Activated CD8-positive, alpha-beta memory T cell treated with anti-CD3 and anti-CD28 coated beads for 1 hour (primary cell): ENCODE results near the gene ZNF593.

Experiments
- DNase-seq, 2 donors: peaks; one replicate each; pipeline ENCODE4 v3.0.0-alpha.2; 2020; ENCODE audit warnings: low read depth in 1 of 2; ENCODE audit errors: extremely low read depth in 1 of 2

ZNF593 gene

GRCh38 chr1:26168410-26169197 lies 1.1 kb upstream of the ZNF593 start, which contains the start of gene C1orf232:
C1orf232 (minus strand) TSS chr1:26168963; CDS start chr1:26168499, 464 bp downstream.
- no peak for DNase-seq

- DNase-seq: no peak
Observed at GRCh38 chr1:26169198-26169554, 532 bp upstream of the ZNF593 start.

GRCh38 chr1:26170472-26170821 lies 739 bp downstream of the ZNF593 start:
- DNase-seq: no peak

- DNase-seq: no peak
Observed at GRCh38 chr1:26171084-26172072, 1.7 kb downstream of the ZNF593 start, which contains the start of gene ZNF593OS. ZNF593OS (minus strand) TSS chr1:26171832; CDS start chr1:26171661, 171 bp downstream.

- DNase-seq: no peak
Observed at GRCh38 chr1:26175346-26175745, 5.6 kb downstream of the ZNF593 start.

- DNase-seq: no peak
Observed at GRCh38 chr1:26177182-26177684, 7.5 kb downstream of the ZNF593 start, which contains the start of gene CNKSR1. CNKSR1 (plus strand) TSS chr1:26177491; CDS start chr1:26177548, 57 bp downstream.

- DNase-seq: no peak
Observed at GRCh38 chr1:26180010-26180506, 10.3 kb downstream of the ZNF593 start.

GRCh38 chr1:26181586-26182382 lies 12.1 kb downstream of the ZNF593 start:
- no peak for DNase-seq

GRCh38 chr1:26182383-26182696 lies 12.6 kb downstream of the ZNF593 start:
- no peak for DNase-seq

GRCh38 chr1:26184086-26184485 lies 14.4 kb downstream of the ZNF593 start:
- DNase-seq: no peak

GRCh38 chr1:26184883-26185282 lies 15.2 kb downstream of the ZNF593 start:
- DNase-seq: no peak

- no peak for DNase-seq
Observed at GRCh38 chr1:26187882-26188281, 18.2 kb downstream of the ZNF593 start.

- no peak for DNase-seq
Observed at GRCh38 chr1:26188477-26188876, 18.8 kb downstream of the ZNF593 start.

GRCh38 chr1:26189331-26189730 lies 19.6 kb downstream of the ZNF593 start:
- no peak for DNase-seq

GRCh38 chr1:26189751-26190275 lies 20.1 kb downstream of the ZNF593 start:
- DNase-seq: no peak

GRCh38 chr1:26190373-26190987 lies 20.8 kb downstream of the ZNF593 start, which contains the start of gene CATSPER4:
CATSPER4 (plus strand) TSS chr1:26190602; CDS start chr1:26190628, 26 bp downstream.
- no peak for DNase-seq

GRCh38 chr1:26191739-26192138 lies 22.0 kb downstream of the ZNF593 start:
- DNase-seq: no peak

- no peak for DNase-seq
Observed at GRCh38 chr1:26195805-26196204, 26.1 kb downstream of the ZNF593 start.

- DNase-seq: no peak
Observed at GRCh38 chr1:26197301-26197700, 27.6 kb downstream of the ZNF593 start.

- no peak for DNase-seq
Observed at GRCh38 chr1:26197813-26198212, 28.1 kb downstream of the ZNF593 start.
